Measurements from ENCODE around the gene APOBEC3C. TPM values are rescaled to one million over a fixed set of nuclear protein-coding genes. Genes with fewer than 3 reads are reported as not detected.

Gene APOBEC3C
- total and polyA plus RNA-seq, 11 donors: 7.3 to 53.8 (median 24.9) TPM

GRCh38 chr22:38971791-38972190 is 42.3 kb upstream of the APOBEC3C start:
- 83 to 91% (median 86%) methylated on average over 3 of the region's 3 CpGs; no CpG with 5 or more reads in 1 of the 4 donors for WGBS, 4 donors
- H3K27ac ChIP-seq: no peak overlapping the region
- no peak for ATAC-seq
- no peak overlapping the region for H3K4me3 ChIP-seq
- H3K36me3 ChIP-seq: no peaks in the 10 kb centered on the region
- no peak for TF ChIP-seq CTCF (IDR thresholded peaks at IDR 0.05)
- no peak for TF ChIP-seq POLR2A (IDR thresholded peaks at IDR 0.05)
- no peak for DNase-seq
- peaks cover 0 to 28% (median 0%) of the 10 kb centered on the region in 9 donors for H3K27me3 ChIP-seq
- no peaks in the 10 kb centered on the region for H3K9me3 ChIP-seq
- peaks cover 0 to 42% (median 0%) of the 10 kb centered on the region in 12 donors for H3K4me1 ChIP-seq
- intact Hi-C loops (cut with DNase I): no loop called here

GRCh38 chr22:38972558-38972957 is 41.5 kb upstream of the APOBEC3C start:
- Histone ChIP-seq H3K27me3 (peaks cover 0 to 28% (median 0%) of the 10 kb centered on the region in 9 donors), H3K36me3 (no peaks in the 10 kb centered on the region), H3K27ac (no peak overlapping the region), H3K4me1 (peaks cover 0 to 35% (median 0%) of the 10 kb centered on the region in 12 donors), H3K9me3 (no peaks in the 10 kb centered on the region), H3K4me3 (no peak overlapping the region)
- intact Hi-C loops (cut with DNase I): no loop called here
- DNase-seq (no peak), ATAC-seq (no peak)
- TF ChIP-seq POLR2A (IDR thresholded peaks at IDR 0.05) (no peak), CTCF (IDR thresholded peaks at IDR 0.05) (no peak)
- 82 to 91% (median 88%) methylated on average over 5 of the region's 5 CpGs; no CpG with 5 or more reads in 1 of the 4 donors for WGBS, 4 donors

GRCh38 chr22:38973289-38974169 is 40.5 kb upstream of the APOBEC3C start:
- ATAC-seq (peak in 3 of 4 donors; percentile 59 to 71 (median 63)), DNase-seq (no peak)
- Histone ChIP-seq H3K4me3 (no peak overlapping the region), H3K4me1 (peaks cover 0 to 25% (median 0%) of the 10 kb centered on the region in 12 donors), H3K9me3 (no peaks in the 10 kb centered on the region), H3K27ac (no peak overlapping the region), H3K36me3 (no peaks in the 10 kb centered on the region), H3K27me3 (peaks cover 0 to 23% (median 0%) of the 10 kb centered on the region in 9 donors)
- 45 to 53% (median 49%) methylated on average over 15 of the region's 15 CpGs; no CpG with 5 or more reads in 1 of the 4 donors for WGBS, 4 donors
- intact Hi-C loops (cut with DNase I): no loop called here
- TF ChIP-seq CTCF (IDR thresholded peaks at IDR 0.05) (peak in 11 of 12 donors; percentile 42 to 85 (median 67)), POLR2A (IDR thresholded peaks at IDR 0.05) (no peak)

- no peak for TF ChIP-seq CTCF (IDR thresholded peaks at IDR 0.05)
- TF ChIP-seq POLR2A (IDR thresholded peaks at IDR 0.05): no peak
- ATAC-seq (peak in 1 of 4 donors; percentile 9), DNase-seq (no peak)
- WGBS, 4 donors: 80 to 85% (median 84%) methylated on average over 18 of the region's 18 CpGs; no CpG with 5 or more reads in 1 of the 4 donors
- Histone ChIP-seq H3K27ac (no peak overlapping the region), H3K27me3 (peaks cover 0 to 20% (median 0%) of the 10 kb centered on the region in 9 donors), H3K36me3 (no peaks in the 10 kb centered on the region), H3K4me1 (peaks cover 0 to 17% (median 0%) of the 10 kb centered on the region in 12 donors), H3K9me3 (no peaks in the 10 kb centered on the region), H3K4me3 (no peak overlapping the region)
- intact Hi-C loops (cut with DNase I): no loop called here
These were observed 39.8 kb upstream of the APOBEC3C start for GRCh38 chr22:38974170-38974825.

Measured in heart left ventricle (tissue), 16 donors.